NCI-H2029 treated with DMSO at 0.1 percent for 48 hours (cell line): ENCODE data around the gene MARS2.
A peak's percentile ranks its signal among the peaks of the same experiment; 100 is the strongest.
"Not testable (repeated sequence)": the region's sequence is repeated elsewhere in the genome, so short reads cannot be mapped to it uniquely, and the experiment has no call there.

Experiments
- DNase-seq: peaks from one replicate; lab custom pipeline; 2025; lab: John Stamatoyannopoulos, UW

MARS2 gene

GRCh38 chr2:197706839-197707207, 1.7 kb downstream of the MARS2 start:
- no peak for DNase-seq

GRCh38 chr2:197707316-197708213, 2.4 kb downstream of the MARS2 start:
- peak; percentile 40 for DNase-seq

- no peak for DNase-seq
Observed at GRCh38 chr2:197708331-197708730, 3.2 kb downstream of the MARS2 start.

- not testable (repeated sequence) for DNase-seq
Observed at GRCh38 chr2:197709140-197709539, 4.0 kb downstream of the MARS2 start.

GRCh38 chr2:197710424-197711042, 5.4 kb downstream of the MARS2 start:
- DNase-seq = no peak

GRCh38 chr2:197711578-197711977, 6.4 kb downstream of the MARS2 start:
- no peak for DNase-seq

- DNase-seq = no peak
Observed at GRCh38 chr2:197713271-197713670, 8.1 kb downstream of the MARS2 start.

- DNase-seq = no peak
Observed at GRCh38 chr2:197717863-197718262, 12.7 kb downstream of the MARS2 start.

GRCh38 chr2:197727011-197727410, 21.8 kb downstream of the MARS2 start:
- DNase-seq = no peak

GRCh38 chr2:197728555-197729544, 23.7 kb downstream of the MARS2 start:
- not testable (repeated sequence) for DNase-seq

- no peak for DNase-seq
Observed at GRCh38 chr2:197740200-197740599, 35.0 kb downstream of the MARS2 start.
